ENCODE data around the gene ZNF428. TPM values are rescaled to one million over a fixed set of nuclear protein-coding genes. Genes with fewer than 3 reads are reported as not detected.

The ZNF428 gene
- total RNA-seq, result 10 to 100 TPM; 12.0 to 23.7 (median 17.4) TPM
- 10 to 100 TPM; 35.9 to 55.0 TPM for polyA plus RNA-seq

- intact Hi-C loops (cut with DNase I), result no loop called here
- DNase-seq (peak; percentile 76 to 94 (median 82)), ATAC-seq (peak; percentile 87 to 95 (median 89)), FAIRE-seq (no peak)
- Histone ChIP-seq H3K27me3 (no peaks in the 10 kb centered on the region), H3K9me3 (no peaks in the 10 kb centered on the region), H3K4me1 (peaks cover 0 to 7% (median 0%) of the 10 kb centered on the region in 3 donors), H3K4me3 (peak within 1 kb of the TSS; percentile 69 to 80 (median 70)), H3K27ac (peak within 1 kb of the TSS; percentile 90 to 94 (median 91)), H3K36me3 (no peaks in the 10 kb centered on the region)
- WGBS, 2 donors, result 0% methylated on average over 80 to 81 of the region's 81 CpGs
- no peak for TF ChIP-seq CTCF (IDR thresholded peaks at IDR 0.05)
Measured at GRCh38 chr19:43619262-43620060, at the start of gene ZNF428. Gene ZNF428 (minus strand): TSS chr19:43619629. CDS start chr19:43614304, 5,325 bp downstream.

DNA sequence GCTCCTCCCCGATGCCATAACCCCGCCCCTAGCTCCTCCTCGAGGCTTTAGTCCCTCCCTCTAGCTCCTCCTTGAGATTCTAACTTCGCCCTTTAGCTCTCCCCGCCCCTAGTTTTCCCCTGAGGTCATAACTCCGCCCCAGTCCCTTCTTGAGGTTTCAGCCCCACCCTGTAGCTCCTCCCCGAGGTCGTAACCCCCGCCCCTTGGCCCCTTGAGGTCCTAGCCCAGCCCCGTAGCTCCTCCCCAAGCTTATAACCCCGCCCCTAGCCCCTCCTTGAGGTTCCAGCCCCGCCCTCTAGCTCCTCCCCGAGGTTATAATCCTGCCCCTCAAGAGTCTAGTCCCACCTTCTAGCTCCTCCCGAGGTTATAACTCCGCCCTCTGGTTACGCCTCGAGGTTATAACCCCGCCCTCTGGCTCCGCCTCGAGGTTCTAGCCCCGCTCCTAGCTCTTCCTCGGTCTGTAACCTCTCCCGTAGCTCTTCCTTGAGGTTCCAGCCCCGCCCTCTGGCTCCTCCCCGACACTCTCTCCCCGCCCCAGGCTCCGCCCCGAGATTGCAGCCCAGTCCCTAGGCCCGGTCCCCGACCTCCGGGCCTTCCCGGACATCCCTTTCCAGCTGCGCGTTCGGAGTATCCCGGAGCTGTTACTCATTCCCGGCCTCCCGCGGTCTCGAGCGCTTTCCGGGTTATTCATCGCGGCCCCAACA lies 49.1 kb upstream of the ZNF428 start:
- peak; percentile 84 to 89 (median 88) for ATAC-seq
- no peaks in the 10 kb centered on the region for H3K36me3 ChIP-seq
- no peaks in the 10 kb centered on the region for H3K9me3 ChIP-seq
- peak; percentile 95 to 100 (median 99) for DNase-seq
- no peaks in the 10 kb centered on the region for H3K4me1 ChIP-seq
- intact Hi-C loops (cut with DNase I), result no loop called here
- H3K4me3 ChIP-seq, result peak overlapping the region; percentile 9 to 64 (median 40)
- peak; percentile 97 for FAIRE-seq
- 1% methylated on average over 44 of the region's 44 CpGs for WGBS, 2 donors
- TF ChIP-seq CTCF (IDR thresholded peaks at IDR 0.05), result no peak
- H3K27ac ChIP-seq, result peak overlapping the region; percentile 59 to 87 (median 72)
- H3K27me3 ChIP-seq, result no peaks in the 10 kb centered on the region

DNA sequence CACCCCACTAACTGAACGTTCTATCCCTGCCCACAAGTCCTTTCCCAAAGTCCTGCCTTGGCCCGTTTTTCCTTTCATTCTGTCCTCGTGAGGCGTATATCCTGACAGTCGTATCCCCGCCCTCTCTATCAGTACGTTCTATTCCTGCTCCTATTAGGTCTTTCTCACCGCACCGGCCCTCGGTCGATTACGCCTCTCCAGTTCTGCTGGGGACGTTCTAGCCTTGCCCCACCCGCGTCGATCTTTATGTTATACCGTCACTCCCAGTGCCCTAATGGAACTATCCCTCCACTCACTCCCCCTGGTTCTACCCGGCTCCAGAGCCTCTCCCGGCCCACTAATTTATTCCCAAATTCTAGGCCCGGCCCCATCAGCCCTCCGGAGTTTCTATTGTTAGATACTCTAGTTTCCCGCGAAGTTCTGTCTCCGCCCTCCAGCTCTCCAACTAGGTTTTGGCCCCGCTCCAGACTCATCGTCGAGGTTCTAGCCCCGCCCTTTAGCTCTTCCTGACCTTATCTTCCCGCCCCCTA lies 48.5 kb upstream of the ZNF428 start:
- no peak for ATAC-seq
- intact Hi-C loops (cut with DNase I), result no loop called here

DNA sequence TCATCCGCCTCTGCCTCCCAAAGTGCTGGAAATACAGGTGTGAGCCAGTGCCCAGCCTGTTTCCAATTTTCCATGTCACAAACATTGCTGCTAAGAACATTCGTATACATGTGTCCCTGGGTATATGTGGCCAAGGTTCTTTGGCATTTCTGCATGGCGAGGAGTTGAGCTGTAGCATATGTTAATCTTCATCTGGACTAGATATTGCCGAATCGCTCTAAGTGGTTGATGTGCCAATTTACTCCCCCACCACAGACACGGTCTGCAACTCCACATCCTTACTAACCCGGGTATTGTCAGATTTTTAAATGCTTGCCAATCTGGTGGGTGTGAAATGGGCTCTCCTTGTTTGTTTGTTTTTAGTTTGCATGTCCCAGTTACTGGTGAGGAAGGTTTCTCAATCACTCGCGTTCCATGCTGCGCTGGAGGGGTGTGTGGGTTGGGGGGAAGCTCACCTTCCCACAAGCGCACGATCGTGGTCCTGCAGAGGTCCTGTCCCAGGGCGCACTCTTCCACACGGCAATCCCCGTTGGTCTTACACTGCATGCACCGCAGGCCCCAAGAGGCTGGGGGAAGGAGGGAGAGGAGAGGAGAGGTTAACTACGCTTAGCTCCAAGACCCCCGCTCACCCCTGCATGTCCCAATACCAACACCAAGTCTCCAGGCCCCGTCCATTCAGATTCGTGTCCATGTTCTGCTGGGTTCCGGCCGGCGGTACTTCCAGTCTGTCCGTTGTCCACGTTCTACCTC lies 47.9 kb upstream of the ZNF428 start:
- FAIRE-seq, result no peak
- Histone ChIP-seq H3K27ac (no peak overlapping the region), H3K4me3 (peak overlapping the region in 2 of 4 donors; percentile 24 to 41), H3K9me3 (no peaks in the 10 kb centered on the region), H3K36me3 (no peaks in the 10 kb centered on the region), H3K4me1 (no peaks in the 10 kb centered on the region), H3K27me3 (no peaks in the 10 kb centered on the region)
- 54 to 58% methylated on average over 25 to 26 of the region's 26 CpGs for WGBS, 2 donors
- ATAC-seq, result no peak
- peak in 5 of 6 donors; percentile 32 to 74 (median 56) for DNase-seq
- intact Hi-C loops (cut with DNase I), result no loop called here
- no peak for TF ChIP-seq CTCF (IDR thresholded peaks at IDR 0.05)

More for the DNA sequence above, 48.5 kb upstream of the ZNF428 start:
- 6 to 11% methylated on average over 29 of the region's 29 CpGs for WGBS, 2 donors
- H3K36me3 ChIP-seq, result no peaks in the 10 kb centered on the region
- no peaks in the 10 kb centered on the region for H3K27me3 ChIP-seq
- DNase-seq (peak in 1 of 6 donors; percentile 95), FAIRE-seq (no peak)
- TF ChIP-seq CTCF (IDR thresholded peaks at IDR 0.05), result no peak
- peak overlapping the region in 3 of 4 donors; percentile 20 to 41 (median 24) for H3K4me3 ChIP-seq
- no peaks in the 10 kb centered on the region for H3K4me1 ChIP-seq
- H3K9me3 ChIP-seq, result no peaks in the 10 kb centered on the region
- H3K27ac ChIP-seq, result peak overlapping the region in 2 of 4 donors; percentile 17 to 39

Data from pancreas (tissue), 10 donors.